Measurements from ENCODE around the gene OR6C2. TPM values are rescaled to one million over a fixed set of nuclear protein-coding genes. Genes with fewer than 3 reads are reported as not detected.

Gene OR6C2
- polyA plus RNA-seq, 4 donors: not detected

GRCh38 chr12:55495490-55495889 is 51.6 kb downstream of the OR6C2 start:
- H3K4me3 ChIP-seq (ENCODE audit: low read depth in 1 of 3, low read length in 3 of 3): no peak overlapping the region
- no peaks in the 10 kb centered on the region for H3K36me3 ChIP-seq (ENCODE audit: control insufficient read depth in 3 of 3, insufficient read depth in 2 of 3, low read depth in 1 of 3, low read length in 3 of 3)
- DNase-seq: peak in 1 of 2 donors; percentile 45
- no peaks in the 10 kb centered on the region for H3K27me3 ChIP-seq (ENCODE audit: control insufficient read depth in 3 of 3, insufficient read depth in 3 of 3, low read length in 3 of 3)
- H3K4me1 ChIP-seq (ENCODE audit: control insufficient read depth in 3 of 3, insufficient read depth in 2 of 3, low read depth in 1 of 3, low read length in 2 of 3): peaks cover 0 to 17% (median 0%) of the 10 kb centered on the region in 3 donors
- no peak for FAIRE-seq
- no peak overlapping the region for H3K27ac ChIP-seq (ENCODE audit: low read depth in 1 of 3, low read length in 2 of 3)
- 75 to 78% (median 78%) methylated on average over 5 of the region's 5 CpGs for WGBS, 3 donors
- H3K9me3 ChIP-seq (ENCODE audit: control insufficient read depth in 2 of 2, insufficient read depth in 1 of 2, low read depth in 1 of 2, low read length in 1 of 2): no peaks in the 10 kb centered on the region

GRCh38 chr12:55499231-55499630 is 55.4 kb downstream of the OR6C2 start:
- H3K4me1 ChIP-seq (ENCODE audit: control insufficient read depth in 3 of 3, insufficient read depth in 2 of 3, low read depth in 1 of 3, low read length in 2 of 3): peaks cover 0 to 17% (median 0%) of the 10 kb centered on the region in 3 donors
- no peaks in the 10 kb centered on the region for H3K9me3 ChIP-seq (ENCODE audit: control insufficient read depth in 2 of 2, insufficient read depth in 1 of 2, low read depth in 1 of 2, low read length in 1 of 2)
- WGBS, 3 donors: 73 to 81% (median 79%) methylated on average over 4 of the region's 4 CpGs
- DNase-seq (peak in 1 of 2 donors; percentile 6), FAIRE-seq (no peak)
- no peaks in the 10 kb centered on the region for H3K27me3 ChIP-seq (ENCODE audit: control insufficient read depth in 3 of 3, insufficient read depth in 3 of 3, low read length in 3 of 3)
- H3K36me3 ChIP-seq (ENCODE audit: control insufficient read depth in 3 of 3, insufficient read depth in 2 of 3, low read depth in 1 of 3, low read length in 3 of 3): no peaks in the 10 kb centered on the region
- H3K4me3 ChIP-seq (ENCODE audit: low read depth in 1 of 3, low read length in 3 of 3): no peak overlapping the region
- H3K27ac ChIP-seq (ENCODE audit: low read depth in 1 of 3, low read length in 2 of 3): peak overlapping the region in 1 of 3 donors; percentile 65

GRCh38 chr12:55499810-55500252 is 56.0 kb downstream of the OR6C2 start:
- Histone ChIP-seq H3K27ac (ENCODE audit: low read depth in 1 of 3, low read length in 2 of 3) (peak overlapping the region in 1 of 3 donors; percentile 65), H3K36me3 (ENCODE audit: control insufficient read depth in 3 of 3, insufficient read depth in 2 of 3, low read depth in 1 of 3, low read length in 3 of 3) (no peaks in the 10 kb centered on the region), H3K9me3 (ENCODE audit: control insufficient read depth in 2 of 2, insufficient read depth in 1 of 2, low read depth in 1 of 2, low read length in 1 of 2) (no peaks in the 10 kb centered on the region), H3K27me3 (ENCODE audit: control insufficient read depth in 3 of 3, insufficient read depth in 3 of 3, low read length in 3 of 3) (no peaks in the 10 kb centered on the region), H3K4me1 (ENCODE audit: control insufficient read depth in 3 of 3, insufficient read depth in 2 of 3, low read depth in 1 of 3, low read length in 2 of 3) (peaks cover 0 to 17% (median 0%) of the 10 kb centered on the region in 3 donors), H3K4me3 (ENCODE audit: low read depth in 1 of 3, low read length in 3 of 3) (no peak overlapping the region)
- 4 to 15% (median 7%) methylated on average over 2 of the region's 2 CpGs for WGBS, 3 donors
- peak; percentile 45 to 78 for DNase-seq
- no peak for FAIRE-seq

GRCh38 chr12:55501601-55502000 is 57.7 kb downstream of the OR6C2 start:
- FAIRE-seq (no peak), DNase-seq (no peak)
- Histone ChIP-seq H3K36me3 (ENCODE audit: control insufficient read depth in 3 of 3, insufficient read depth in 2 of 3, low read depth in 1 of 3, low read length in 3 of 3) (no peaks in the 10 kb centered on the region), H3K9me3 (ENCODE audit: control insufficient read depth in 2 of 2, insufficient read depth in 1 of 2, low read depth in 1 of 2, low read length in 1 of 2) (no peaks in the 10 kb centered on the region), H3K27ac (ENCODE audit: low read depth in 1 of 3, low read length in 2 of 3) (no peak overlapping the region), H3K4me3 (ENCODE audit: low read depth in 1 of 3, low read length in 3 of 3) (no peak overlapping the region), H3K4me1 (ENCODE audit: control insufficient read depth in 3 of 3, insufficient read depth in 2 of 3, low read depth in 1 of 3, low read length in 2 of 3) (peaks cover 0 to 17% (median 0%) of the 10 kb centered on the region in 3 donors), H3K27me3 (ENCODE audit: control insufficient read depth in 3 of 3, insufficient read depth in 3 of 3, low read length in 3 of 3) (no peaks in the 10 kb centered on the region)
- WGBS, 3 donors: 48 to 60% (median 54%) methylated on average over 2 of the region's 2 CpGs

Other genes with a start within 250 kb of the OR6C2 start
- not detected for gene OR10A7, start 223.1 kb upstream of the OR6C2 start, polyA plus RNA-seq
- not detected for gene OR6C74, start 199.5 kb upstream of the OR6C2 start, polyA plus RNA-seq
- gene OR6C6, start 147.5 kb upstream of the OR6C2 start, polyA plus RNA-seq: not detected
- not detected for gene OR6C1, start 129.7 kb upstream of the OR6C2 start, polyA plus RNA-seq
- not detected for gene OR6C3, start 113.3 kb upstream of the OR6C2 start, polyA plus RNA-seq
- not detected for gene OR6C75, start 81.1 kb upstream of the OR6C2 start, polyA plus RNA-seq
- gene OR6C65, start 43.5 kb upstream of the OR6C2 start, polyA plus RNA-seq: not detected
- not detected for gene OR6C76, start 17.8 kb upstream of the OR6C2 start, polyA plus RNA-seq
- gene OR6C70, start 26.1 kb downstream of the OR6C2 start, polyA plus RNA-seq: not detected
- gene OR6C68, start 48.3 kb downstream of the OR6C2 start, polyA plus RNA-seq: not detected
- gene OR6C4, start 105.5 kb downstream of the OR6C2 start, polyA plus RNA-seq: not detected
- not detected for gene OR2AP1, start 128.4 kb downstream of the OR6C2 start, polyA plus RNA-seq
- gene OR10P1, start 192.8 kb downstream of the OR6C2 start, polyA plus RNA-seq: not detected

Measured in small intestine (tissue), 7 donors.